ENCODE results near the gene GOLT1A.

GOLT1A gene

DNA sequence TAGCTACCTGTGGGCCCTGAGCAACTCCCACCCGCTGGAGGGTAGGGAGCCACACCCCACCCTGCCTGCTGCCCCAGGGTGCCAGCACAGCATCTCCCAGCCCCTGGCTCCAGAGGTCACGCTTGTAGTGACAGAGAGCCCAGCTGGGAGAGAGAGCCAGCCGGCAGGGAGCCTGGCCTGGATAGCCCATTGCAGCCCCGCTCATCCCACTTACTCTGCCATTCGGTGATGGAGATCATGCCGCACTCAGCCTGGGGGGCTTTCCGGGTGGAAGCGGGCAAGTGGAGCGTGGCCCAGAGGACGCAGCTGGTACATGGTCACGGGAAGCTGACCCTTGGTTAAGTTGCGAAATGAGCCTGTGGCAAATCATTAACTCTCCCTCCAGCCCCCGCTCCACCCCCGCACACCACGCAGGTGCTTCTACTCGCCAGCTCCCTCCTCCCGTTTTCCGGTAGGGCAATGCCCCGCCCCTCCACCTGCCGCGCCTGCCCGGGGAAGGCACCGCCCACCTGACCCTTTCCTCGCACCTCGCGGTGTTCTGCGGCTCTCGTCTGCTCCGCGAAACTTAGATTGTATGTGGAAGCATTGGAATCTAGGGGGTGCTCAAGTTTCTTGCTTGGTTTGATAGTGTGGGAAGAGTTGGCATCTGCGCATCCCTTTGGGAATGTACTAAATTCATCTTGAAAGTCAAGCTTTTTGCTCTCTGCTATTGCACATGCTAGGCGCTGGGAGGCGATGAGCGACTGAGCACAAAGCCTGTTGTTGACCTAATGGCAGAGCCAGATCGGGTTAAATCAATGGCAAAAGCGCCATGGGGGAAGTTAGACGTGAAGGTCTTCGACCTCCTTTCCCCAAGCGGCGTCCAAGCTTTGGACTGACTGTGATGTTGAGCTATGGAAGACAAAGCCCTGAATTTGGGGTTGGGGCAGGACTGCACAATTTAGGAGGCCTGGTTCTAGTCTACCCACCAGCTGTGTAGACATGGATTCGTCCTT is at the start of gene GOLT1A:
GOLT1A (minus strand) TSS at position 321 of the 995 bp plus-strand sequence; CDS start at position 239, 82 bp downstream.
- peak; percentile 50 for DNase-seq (ENCODE audit: low spot score)

DNA sequence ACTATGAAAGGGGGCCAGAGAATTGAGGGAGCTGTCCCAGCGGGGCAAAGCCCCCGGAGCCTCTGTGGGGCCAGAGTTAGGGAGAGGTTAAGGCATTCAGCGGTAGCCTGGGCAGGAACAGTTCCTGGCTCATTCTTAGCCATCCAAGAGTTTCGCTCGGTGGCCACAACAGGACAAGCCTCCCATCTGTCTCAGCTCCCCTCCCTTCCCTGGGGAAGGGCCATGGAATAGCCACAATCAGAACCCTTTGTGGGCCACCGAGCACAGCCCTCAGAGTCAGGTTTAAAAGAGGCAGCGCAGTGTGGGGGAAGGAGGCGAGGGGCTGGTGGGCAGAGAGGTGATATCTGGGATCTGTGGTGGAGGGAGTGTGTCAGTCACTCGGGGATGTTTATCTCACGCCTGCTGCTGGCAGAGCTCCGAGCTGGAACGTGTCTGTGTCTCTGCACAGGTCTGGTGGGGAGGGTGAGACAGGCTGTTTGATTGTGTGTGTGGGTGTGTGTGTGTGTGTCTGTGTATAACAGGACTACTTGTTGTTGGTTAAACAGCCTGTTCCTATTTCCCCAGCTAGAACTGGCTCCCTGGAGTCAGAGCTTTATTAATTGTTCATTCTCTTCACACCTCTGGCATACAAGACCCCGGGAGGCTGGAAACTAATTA is 49.6 kb upstream of the GOLT1A start:
- no peak for DNase-seq (ENCODE audit: low spot score)

DNA sequence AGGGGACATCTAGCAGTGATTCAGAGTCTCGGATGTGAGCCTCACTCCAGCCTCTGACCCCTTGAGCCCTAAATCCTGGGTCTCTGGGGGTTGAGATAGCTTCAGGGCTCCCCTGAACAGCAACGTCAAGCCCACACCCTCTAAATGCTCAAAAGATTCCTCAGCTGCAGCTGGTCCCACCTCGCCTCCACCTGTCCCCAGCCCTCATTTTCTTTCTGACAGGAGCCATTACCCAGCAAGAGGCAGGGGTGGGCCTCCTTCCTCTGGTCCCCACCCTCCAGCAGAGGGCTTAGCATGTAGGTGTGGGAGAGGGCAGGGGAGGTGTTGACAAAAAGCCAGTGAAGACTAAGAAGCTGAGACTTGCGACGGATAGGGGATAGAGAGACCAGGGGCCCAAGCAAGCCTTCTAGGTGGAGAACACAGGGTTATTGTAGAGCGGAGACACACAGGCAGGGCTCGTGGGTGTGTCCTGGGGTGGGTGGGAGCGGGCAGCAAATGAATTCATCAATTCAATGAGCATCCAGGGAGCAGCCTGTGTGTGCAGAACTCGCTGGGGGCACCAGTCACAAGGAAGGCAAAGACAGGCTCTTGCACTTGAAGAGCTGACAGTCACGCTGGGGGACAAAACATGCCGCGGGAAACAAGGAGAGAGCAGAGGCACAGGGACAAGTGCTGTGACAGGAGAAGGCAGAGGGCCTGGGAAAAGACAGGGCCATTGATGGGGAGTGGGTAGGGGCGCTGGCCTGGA is 48.9 kb upstream of the GOLT1A start:
- no peak for DNase-seq (ENCODE audit: low spot score)

GRCh38 chr1:204261746-204262505 is 48.1 kb upstream of the GOLT1A start:
- DNase-seq (ENCODE audit: low spot score): no peak

GRCh38 chr1:204261266-204261665 is 47.5 kb upstream of the GOLT1A start:
- no peak for DNase-seq (ENCODE audit: low spot score)

DNA sequence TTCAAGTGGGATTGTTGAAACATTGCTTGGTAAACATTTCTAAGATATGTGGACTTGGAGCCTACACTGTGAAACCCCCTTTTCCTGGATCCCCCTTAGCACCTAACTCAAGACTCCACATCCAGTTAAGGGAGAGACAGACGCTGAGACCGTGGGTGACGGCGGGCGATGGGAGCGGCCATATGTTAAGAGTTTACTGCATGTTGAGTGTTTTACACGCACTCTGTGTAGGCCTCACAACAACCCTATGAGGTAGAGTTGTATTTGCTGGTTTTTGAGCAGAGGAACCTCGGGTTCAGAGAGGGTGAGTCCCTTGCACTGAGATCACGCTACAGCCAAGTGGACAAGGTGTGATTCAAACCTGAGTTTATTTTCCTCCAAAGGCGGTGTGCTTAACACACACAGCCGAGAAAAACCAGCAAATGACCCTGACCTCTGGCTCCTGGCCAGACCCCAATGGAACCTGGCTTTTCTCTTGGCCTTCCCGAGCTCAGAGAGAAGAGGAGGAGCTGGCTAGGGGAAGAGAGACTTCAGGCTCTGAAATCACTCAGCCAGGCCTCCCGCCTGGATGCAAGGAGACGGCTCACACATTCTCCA is 46.9 kb upstream of the GOLT1A start:
- no peak for DNase-seq (ENCODE audit: low spot score)

DNA sequence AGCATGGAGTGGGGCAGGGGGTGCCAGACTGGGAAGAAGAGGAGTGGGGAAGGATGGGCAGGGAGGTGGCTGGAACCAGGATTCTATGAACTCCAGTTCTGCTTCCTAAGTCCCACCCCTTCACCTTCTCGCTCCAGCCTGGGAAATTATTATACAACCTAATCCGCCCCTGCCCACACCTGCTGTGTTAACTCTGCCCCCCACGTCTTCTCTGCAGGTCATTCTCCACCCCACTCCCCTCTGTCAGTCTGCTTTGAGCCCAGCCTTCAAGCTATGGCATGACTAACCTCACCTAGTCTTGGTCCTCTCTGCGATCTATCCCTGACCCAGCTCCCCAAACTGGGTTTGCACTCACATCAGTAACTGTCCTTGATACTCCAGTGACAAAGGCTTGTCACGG is 46.0 kb upstream of the GOLT1A start:
- no peak for DNase-seq (ENCODE audit: low spot score)

DNA sequence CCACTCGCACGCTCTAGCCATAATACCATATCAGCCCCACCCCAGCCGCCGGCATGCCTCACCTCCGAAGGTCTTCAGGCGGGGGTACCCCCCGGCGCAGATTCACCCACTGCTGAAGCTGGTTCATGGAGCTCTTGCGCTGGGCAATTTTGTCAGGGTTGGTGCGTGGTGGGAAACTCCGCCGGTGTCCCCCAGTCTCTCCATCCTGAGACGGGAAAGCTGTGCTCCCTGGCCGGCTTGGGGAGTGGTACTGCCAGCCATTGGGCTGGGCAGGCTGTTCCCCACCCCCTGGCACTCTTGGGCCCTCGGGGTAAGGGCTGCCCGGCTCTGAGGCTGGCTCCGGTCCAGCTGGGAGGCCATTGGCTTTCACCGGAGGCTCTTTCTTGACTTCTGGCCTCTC is 45.4 kb upstream of the GOLT1A start:
- no peak for DNase-seq (ENCODE audit: low spot score)

DNA sequence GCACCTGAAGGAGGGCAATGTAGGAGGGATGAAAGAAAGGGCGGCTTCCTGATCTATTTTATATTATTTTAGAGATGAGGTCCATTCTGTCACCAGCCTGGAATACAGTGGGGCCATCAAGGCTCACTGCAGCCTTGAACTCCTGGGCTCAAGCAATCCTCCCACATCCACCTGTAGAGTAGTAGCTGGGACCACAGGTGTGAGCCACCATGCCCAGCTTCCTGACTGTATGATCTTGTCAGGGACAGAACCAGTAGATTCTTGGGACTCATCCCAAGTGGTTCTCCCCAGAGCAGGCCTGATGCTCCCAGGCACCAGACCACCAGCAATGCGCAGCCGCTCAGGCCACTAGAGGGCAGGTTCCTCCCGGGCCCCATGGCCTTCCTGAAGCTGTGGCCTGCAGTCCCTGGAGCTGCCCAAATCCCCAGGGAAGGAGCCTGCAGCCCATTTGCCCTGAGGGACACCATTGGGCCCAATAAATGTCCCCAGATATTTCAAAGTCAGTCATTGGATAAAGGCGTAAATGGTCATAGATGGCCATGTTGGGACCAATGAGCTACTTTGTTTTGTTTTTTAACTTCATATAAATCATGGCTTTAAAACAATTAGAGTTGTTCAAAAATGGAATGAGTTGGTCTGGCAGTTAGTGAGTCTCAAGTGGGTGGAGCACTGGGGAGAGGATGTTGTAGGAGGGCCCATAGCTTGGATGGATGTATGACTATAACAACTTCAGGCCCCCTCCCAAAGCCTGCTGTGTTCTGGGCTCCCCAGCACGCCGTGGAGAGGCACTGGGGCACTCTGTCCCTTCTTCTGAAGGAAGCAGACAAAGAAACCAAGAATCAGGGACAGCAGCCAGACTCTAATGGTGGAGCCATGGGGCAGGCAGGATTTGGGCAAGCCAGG is 44.7 kb upstream of the GOLT1A start:
- DNase-seq (ENCODE audit: low spot score): peak; percentile 48

- DNase-seq (ENCODE audit: low spot score): no peak
These were observed 43.7 kb upstream of the GOLT1A start for GRCh38 chr1:204257446-204257845.

GRCh38 chr1:204256531-204256930 is 42.7 kb upstream of the GOLT1A start:
- no peak for DNase-seq (ENCODE audit: low spot score)

- no peak for DNase-seq (ENCODE audit: low spot score)
These were observed 42.2 kb upstream of the GOLT1A start for GRCh38 chr1:204255966-204256365.

GRCh38 chr1:204255225-204255624 is 41.4 kb upstream of the GOLT1A start:
- DNase-seq (ENCODE audit: low spot score): no peak

DNA sequence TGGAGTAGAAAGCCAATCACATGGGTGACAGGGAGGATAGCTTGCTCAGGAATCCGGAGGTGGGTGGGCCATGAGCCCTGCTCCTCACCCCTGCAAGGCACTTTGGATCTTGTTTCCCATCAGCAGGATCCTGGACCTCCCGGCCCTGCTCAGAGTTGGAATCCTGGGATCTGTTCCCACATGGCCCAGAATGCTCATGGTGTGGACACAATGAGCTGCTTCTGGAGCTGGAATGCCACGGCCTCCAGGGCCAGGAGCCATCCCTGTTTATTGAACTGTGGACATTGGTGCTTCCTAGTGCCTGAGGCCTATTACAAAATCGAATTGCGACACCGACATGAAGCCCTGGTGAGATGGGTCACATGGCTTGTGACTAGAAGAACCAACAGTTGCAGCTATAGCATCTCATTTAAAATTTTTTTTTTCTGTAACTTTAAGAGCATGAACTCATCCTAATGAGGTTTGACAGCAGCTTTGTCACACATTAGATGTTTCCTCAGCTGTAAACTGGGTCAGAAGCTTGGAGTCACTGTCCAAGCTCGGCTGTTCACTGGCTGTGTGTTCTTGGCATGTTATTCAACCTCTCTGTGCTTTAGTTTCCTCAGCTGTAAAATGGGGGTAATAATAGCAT is 40.4 kb upstream of the GOLT1A start:
- DNase-seq (ENCODE audit: low spot score): no peak

DNA sequence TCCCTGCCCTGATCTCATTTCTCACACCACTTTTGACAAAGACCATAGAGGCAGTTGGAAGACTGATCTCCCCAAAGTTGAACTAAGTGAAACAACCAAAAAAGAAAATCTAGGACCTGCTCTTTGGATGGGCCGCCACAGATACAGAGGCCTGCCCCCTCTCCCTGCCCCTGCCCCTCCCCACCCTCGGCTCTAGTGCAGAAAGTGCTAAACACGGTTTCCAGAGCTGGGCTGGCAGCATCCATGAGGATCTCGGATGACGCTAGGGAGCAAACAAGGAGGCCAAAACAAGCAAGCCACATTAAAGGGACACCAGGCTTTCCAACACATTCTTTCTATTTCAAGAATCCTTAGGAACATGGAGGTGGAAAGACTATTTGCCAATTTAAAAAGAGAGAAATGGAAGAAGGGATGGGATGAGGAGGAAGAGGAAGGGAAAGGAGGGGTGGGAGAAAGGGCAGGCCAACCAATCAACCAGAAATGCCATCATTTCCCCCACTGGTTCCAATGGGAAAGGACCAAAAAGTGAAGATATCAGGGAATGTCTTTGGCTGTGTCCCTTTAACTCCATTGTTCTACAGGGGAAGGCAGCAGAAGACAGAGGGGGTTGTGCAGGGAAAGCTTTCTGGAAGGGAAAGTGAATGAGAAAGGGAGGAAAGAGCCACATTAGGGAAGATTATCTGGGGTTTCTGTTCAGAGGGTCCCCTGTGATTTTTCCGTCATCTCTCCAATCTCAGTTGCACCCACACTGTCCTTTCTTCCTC is 38.3 kb upstream of the GOLT1A start:
- DNase-seq (ENCODE audit: low spot score): no peak

- DNase-seq (ENCODE audit: low spot score): no peak
These were observed 37.5 kb upstream of the GOLT1A start for GRCh38 chr1:204251286-204251685.

GRCh38 chr1:204250428-204251030 is 36.7 kb upstream of the GOLT1A start:
- DNase-seq (ENCODE audit: low spot score): no peak

DNA sequence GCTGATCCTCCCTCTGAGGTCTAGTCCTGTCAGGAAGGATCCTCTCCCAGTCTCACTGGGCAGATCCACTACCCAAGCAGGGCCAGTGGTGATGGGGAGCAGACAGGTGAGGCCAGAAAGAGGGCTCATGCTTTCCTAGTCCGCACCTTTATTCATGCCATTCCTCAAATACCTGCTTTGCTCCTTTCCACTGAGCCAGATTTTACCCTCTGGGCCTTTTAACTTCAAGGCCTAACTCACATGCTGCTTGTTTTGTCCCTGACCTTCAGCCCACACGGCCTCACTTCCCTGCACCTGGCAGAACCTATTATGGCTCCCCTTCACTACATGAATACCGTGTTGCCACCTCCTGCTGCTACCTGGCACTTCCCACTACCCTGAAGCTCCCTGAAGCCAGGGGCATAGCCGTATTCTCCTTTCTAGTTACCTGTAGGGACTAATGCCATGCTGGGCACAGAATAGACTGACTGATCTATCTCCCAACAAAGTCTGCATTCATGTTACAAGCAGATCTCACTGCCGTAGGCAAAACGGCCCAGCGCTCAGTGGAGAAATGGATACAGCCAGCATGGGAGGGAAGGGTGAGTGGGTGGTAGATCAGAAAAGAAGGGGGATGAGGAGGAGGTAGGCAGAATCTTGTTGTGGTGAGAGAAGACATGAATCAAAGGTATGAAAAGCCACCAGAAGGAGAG is 36.1 kb upstream of the GOLT1A start:
- DNase-seq (ENCODE audit: low spot score): no peak

All from germinal center (tissue), 1 donor.